ENCODE data around the gene CHRM1.

Gene CHRM1

DNA sequence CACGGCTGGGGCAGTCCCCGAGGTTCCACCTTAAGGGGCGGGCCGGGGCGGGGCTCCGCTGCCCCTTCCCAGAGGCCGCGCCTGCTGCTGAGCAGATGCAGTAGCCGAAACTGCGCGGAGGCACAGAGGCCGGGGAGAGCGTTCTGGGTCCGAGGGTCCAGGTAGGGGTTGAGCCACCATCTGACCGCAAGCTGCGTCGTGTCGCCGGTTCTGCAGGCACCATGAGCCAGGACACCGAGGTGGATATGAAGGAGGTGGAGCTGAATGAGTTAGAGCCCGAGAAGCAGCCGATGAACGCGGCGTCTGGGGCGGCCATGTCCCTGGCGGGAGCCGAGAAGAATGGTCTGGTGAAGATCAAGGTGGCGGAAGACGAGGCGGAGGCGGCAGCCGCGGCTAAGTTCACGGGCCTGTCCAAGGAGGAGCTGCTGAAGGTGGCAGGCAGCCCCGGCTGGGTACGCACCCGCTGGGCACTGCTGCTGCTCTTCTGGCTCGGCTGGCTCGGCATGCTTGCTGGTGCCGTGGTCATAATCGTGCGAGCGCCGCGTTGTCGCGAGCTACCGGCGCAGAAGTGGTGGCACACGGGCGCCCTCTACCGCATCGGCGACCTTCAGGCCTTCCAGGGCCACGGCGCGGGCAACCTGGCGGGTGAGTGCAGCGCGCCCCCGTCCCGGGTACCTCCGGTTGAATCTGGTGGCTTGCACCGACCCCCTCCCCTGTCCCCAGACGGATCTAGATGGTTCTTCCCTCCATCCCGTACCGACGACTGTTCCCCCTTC lies 40.2 kb downstream of the CHRM1 start, which contains the start of gene SLC3A2 (continued):
- TF ChIP-seq, protein P1, sequence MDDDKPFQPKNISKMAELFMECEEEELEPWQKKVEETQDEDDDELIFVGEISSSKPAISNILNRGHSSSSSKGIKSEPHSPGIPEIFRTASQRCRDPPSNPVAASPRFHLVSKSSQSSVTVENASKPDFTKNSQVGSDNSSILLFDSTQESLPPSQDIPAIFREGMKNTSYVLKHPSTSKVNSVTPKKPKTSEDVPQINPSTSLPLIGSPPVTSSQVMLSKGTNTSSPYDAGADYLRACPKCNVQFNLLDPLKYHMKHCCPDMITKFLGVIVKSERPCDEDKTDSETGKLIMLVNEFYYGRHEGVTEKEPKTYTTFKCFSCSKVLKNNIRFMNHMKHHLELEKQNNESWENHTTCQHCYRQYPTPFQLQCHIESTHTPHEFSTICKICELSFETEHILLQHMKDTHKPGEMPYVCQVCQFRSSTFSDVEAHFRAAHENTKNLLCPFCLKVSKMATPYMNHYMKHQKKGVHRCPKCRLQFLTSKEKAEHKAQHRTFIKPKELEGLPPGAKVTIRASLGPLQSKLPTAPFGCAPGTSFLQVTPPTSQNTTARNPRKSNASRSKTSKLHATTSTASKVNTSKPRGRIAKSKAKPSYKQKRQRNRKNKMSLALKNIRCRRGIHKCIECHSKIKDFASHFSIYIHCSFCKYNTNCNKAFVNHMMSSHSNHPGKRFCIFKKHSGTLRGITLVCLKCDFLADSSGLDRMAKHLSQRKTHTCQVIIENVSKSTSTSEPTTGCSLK (tag by site-specific recombination; IDR thresholded peaks at IDR 0.05), result no peak
- no peak for TF ChIP-seq ZNF266 (tag by site-specific recombination; IDR thresholded peaks at IDR 0.05; ENCODE audit: low read depth)
- no peak for TF ChIP-seq ZBTB8A (tag by site-specific recombination; IDR thresholded peaks at IDR 0.05)
- no peak for TF ChIP-seq ZNF155 (tag by site-specific recombination; IDR thresholded peaks at IDR 0.05)
- TF ChIP-seq ZBTB7A (tag by site-specific recombination; IDR thresholded peaks at IDR 0.05; ENCODE audit: low read depth), result peak; percentile 24; the same call in 1 of the 2 replicates
- TF ChIP-seq ZNF510 (tag by site-specific recombination; IDR thresholded peaks at IDR 0.05; ENCODE audit: insufficient replicate concordance), result no peak
- TF ChIP-seq ZSCAN4 (tag by site-specific recombination; IDR thresholded peaks at IDR 0.05), result no peak
- TF ChIP-seq ZNF701 (tag by site-specific recombination; IDR thresholded peaks at IDR 0.05), result no peak
- TF ChIP-seq, protein P2, sequence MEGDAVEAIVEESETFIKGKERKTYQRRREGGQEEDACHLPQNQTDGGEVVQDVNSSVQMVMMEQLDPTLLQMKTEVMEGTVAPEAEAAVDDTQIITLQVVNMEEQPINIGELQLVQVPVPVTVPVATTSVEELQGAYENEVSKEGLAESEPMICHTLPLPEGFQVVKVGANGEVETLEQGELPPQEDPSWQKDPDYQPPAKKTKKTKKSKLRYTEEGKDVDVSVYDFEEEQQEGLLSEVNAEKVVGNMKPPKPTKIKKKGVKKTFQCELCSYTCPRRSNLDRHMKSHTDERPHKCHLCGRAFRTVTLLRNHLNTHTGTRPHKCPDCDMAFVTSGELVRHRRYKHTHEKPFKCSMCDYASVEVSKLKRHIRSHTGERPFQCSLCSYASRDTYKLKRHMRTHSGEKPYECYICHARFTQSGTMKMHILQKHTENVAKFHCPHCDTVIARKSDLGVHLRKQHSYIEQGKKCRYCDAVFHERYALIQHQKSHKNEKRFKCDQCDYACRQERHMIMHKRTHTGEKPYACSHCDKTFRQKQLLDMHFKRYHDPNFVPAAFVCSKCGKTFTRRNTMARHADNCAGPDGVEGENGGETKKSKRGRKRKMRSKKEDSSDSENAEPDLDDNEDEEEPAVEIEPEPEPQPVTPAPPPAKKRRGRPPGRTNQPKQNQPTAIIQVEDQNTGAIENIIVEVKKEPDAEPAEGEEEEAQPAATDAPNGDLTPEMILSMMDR (tag by site-specific recombination; IDR thresholded peaks at IDR 0.05), result peak; percentile 97
- TF ChIP-seq, protein P3, sequence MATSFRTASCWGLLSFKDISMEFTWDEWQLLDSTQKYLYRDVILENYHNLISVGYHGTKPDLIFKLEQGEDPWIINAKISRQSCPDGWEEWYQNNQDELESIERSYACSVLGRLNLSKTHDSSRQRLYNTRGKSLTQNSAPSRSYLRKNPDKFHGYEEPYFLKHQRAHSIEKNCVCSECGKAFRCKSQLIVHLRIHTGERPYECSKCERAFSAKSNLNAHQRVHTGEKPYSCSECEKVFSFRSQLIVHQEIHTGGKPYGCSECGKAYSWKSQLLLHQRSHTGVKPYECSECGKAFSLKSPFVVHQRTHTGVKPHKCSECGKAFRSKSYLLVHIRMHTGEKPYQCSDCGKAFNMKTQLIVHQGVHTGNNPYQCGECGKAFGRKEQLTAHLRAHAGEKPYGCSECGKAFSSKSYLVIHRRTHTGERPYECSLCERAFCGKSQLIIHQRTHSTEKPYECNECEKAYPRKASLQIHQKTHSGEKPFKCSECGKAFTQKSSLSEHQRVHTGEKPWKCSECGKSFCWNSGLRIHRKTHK (tag by site-specific recombination; IDR thresholded peaks at IDR 0.05), result no peak
- peak; percentile 98 for TF ChIP-seq ZFP37 (tag by site-specific recombination; IDR thresholded peaks at IDR 0.05)
- TF ChIP-seq ZNF670 (tag by site-specific recombination; IDR thresholded peaks at IDR 0.05; ENCODE audit: low read depth), result no peak
- TF ChIP-seq ZNF140 (tag by site-specific recombination; IDR thresholded peaks at IDR 0.05), result no peak
- TF ChIP-seq, protein P4, sequence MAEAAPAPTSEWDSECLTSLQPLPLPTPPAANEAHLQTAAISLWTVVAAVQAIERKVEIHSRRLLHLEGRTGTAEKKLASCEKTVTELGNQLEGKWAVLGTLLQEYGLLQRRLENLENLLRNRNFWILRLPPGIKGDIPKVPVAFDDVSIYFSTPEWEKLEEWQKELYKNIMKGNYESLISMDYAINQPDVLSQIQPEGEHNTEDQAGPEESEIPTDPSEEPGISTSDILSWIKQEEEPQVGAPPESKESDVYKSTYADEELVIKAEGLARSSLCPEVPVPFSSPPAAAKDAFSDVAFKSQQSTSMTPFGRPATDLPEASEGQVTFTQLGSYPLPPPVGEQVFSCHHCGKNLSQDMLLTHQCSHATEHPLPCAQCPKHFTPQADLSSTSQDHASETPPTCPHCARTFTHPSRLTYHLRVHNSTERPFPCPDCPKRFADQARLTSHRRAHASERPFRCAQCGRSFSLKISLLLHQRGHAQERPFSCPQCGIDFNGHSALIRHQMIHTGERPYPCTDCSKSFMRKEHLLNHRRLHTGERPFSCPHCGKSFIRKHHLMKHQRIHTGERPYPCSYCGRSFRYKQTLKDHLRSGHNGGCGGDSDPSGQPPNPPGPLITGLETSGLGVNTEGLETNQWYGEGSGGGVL (tag by site-specific recombination; IDR thresholded peaks at IDR 0.05), result no peak
- TF ChIP-seq, protein P5, sequence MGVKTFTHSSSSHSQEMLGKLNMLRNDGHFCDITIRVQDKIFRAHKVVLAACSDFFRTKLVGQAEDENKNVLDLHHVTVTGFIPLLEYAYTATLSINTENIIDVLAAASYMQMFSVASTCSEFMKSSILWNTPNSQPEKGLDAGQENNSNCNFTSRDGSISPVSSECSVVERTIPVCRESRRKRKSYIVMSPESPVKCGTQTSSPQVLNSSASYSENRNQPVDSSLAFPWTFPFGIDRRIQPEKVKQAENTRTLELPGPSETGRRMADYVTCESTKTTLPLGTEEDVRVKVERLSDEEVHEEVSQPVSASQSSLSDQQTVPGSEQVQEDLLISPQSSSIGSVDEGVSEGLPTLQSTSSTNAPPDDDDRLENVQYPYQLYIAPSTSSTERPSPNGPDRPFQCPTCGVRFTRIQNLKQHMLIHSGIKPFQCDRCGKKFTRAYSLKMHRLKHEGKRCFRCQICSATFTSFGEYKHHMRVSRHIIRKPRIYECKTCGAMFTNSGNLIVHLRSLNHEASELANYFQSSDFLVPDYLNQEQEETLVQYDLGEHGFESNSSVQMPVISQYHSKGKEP (tag by site-specific recombination; IDR thresholded peaks at IDR 0.05), result no peak; the same call in 1 of the 2 replicates
- peak; percentile 65 for TF ChIP-seq YY2 (tag by site-specific recombination; IDR thresholded peaks at IDR 0.05)
- no peak for TF ChIP-seq ZNF132 (tag by site-specific recombination; IDR thresholded peaks at IDR 0.05; ENCODE audit: borderline replicate concordance)
- TF ChIP-seq ZNF2 (tag by site-specific recombination; IDR thresholded peaks at IDR 0.05), result peak; percentile 90; the same call in 1 of the 2 replicates
- TF ChIP-seq, protein P6, sequence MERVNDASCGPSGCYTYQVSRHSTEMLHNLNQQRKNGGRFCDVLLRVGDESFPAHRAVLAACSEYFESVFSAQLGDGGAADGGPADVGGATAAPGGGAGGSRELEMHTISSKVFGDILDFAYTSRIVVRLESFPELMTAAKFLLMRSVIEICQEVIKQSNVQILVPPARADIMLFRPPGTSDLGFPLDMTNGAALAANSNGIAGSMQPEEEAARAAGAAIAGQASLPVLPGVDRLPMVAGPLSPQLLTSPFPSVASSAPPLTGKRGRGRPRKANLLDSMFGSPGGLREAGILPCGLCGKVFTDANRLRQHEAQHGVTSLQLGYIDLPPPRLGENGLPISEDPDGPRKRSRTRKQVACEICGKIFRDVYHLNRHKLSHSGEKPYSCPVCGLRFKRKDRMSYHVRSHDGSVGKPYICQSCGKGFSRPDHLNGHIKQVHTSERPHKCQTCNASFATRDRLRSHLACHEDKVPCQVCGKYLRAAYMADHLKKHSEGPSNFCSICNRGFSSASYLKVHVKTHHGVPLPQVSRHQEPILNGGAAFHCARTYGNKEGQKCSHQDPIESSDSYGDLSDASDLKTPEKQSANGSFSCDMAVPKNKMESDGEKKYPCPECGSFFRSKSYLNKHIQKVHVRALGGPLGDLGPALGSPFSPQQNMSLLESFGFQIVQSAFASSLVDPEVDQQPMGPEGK (tag by site-specific recombination; IDR thresholded peaks at IDR 0.05), result peak; percentile 96; the same call in 1 of the 2 replicates
- peak; percentile 96 for TF ChIP-seq PRDM10 (tag by site-specific recombination; IDR thresholded peaks at IDR 0.05)
- peak; percentile 85; the same call in 1 of the 2 replicates for TF ChIP-seq YY1 (tag by site-specific recombination; IDR thresholded peaks at IDR 0.05)
- no peak for TF ChIP-seq ZSCAN23 (tag by site-specific recombination; IDR thresholded peaks at IDR 0.05)
